Thyroid gland (tissue), 4 donors: Measurements from ENCODE around the gene ARHGDIB. TPM values are rescaled to one million over a fixed set of nuclear protein-coding genes. Genes with fewer than 3 reads are reported as not detected.
A peak's percentile ranks its signal among the peaks of the same experiment; 100 is the strongest.

ENCODE experiments used
- DNase-seq, 2 donors: peaks; one replicate each; pipeline ENCODE4 v3.0.0-alpha.2; 2019
- H3K27ac ChIP-seq, 3 donors: fragments of 200-600 bp; sonication (generic); 1 replicate in 2 of 3; 2 replicates in 1 of 3; pipeline ENCODE4 v1.5.1; 2016 to 2019; ENCODE audit warnings: mild to moderate bottlenecking in 1 of 3, moderate library complexity in 1 of 3
- H3K27me3 ChIP-seq: fragments of 200-600 bp; sonication (generic); one replicate; pipeline ENCODE4 v1.5.1; 2019
- H3K36me3 ChIP-seq, 2 donors: fragments of 200-600 bp; sonication (generic); one replicate each; pipeline ENCODE4 v1.5.1; 2016 to 2019
- H3K4me1 ChIP-seq, 2 donors: fragments of 200-600 bp; sonication (generic); one replicate each; pipeline ENCODE4 v1.5.1; 2017 to 2019
- H3K4me3 ChIP-seq, 3 donors: fragments of 200-600 bp; sonication (generic); replicated peaks in 1 of 3; 1 replicate in 2 of 3; 2 replicates in 1 of 3; pipeline ENCODE4 v1.5.1; 2016; ENCODE audit warnings: mild to moderate bottlenecking in 1 of 3
- H3K9me3 ChIP-seq: fragments of 200-600 bp; sonication (generic); one replicate; pipeline ENCODE4 v1.5.1; 2017
- POLR2A ChIP-seq, 2 donors: fragments of 450-650 bp; IDR thresholded peaks; one replicate each; pipeline ENCODE4 v1.6.1; 2017; ENCODE audit warnings: antibody characterized with exemption in 2 of 2, mild to moderate bottlenecking in 2 of 2, moderate library complexity in 1 of 2
- WGBS, 2 donors: methylation state at CpG; one replicate each; pipeline ENCODE4 v1.1.5; 2017; 5-methylcytosine and 5-hydroxymethylcytosine counted together
- intact Hi-C: fragments of 100-400 bp; cut with DNase I; formaldehyde crosslinking; loops from one replicate; pipeline ENCODE4 v1.15.1; 2023
- total RNA-seq, 4 donors: library from RNA; depleted of rRNA; stranded (reverse); fragments of >200 nt; gene quantifications; one replicate each; pipeline ENCODE4 v1.2.3, GENCODE V29; 2016
- TF ChIP-seq, protein P1 (sequence below), 6 experiments: fragments of 200-600 bp in 3 of 6; fragments of 450-650 bp in 3 of 6; sonication (generic) in 3 of 6; IDR thresholded peaks; one replicate each; pipeline ENCODE4 v1.5.1; 2016 to 2019; ENCODE audit warnings: antibody characterized with exemption in 6 of 6, mild to moderate bottlenecking in 2 of 6, inconsistent platforms in 1 of 6, moderate library complexity in 1 of 6

ARHGDIB gene
- total RNA-seq, 4 donors from 2014 or later, result 54.4 to 107 (median 65.9) TPM

DNA sequence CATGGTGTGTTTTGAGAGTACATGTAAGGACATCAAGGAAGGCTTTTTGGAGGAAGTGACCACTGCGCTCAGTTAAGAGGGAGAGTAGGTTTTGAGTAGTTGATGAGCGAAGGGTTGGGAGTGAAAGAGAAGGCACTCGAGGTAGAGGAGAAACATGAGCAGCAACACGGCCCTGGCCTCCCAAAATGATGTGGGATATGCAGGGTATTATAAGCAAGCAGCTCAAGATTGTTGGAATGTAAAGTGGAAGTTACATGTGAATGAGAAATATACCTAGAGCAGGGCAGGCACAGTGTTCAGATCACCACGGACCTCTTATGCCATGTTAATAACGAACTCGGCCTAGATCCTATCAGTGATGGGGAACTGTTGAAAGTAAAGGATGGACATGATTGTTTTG lies 2.1 kb upstream of the ARHGDIB start:
- WGBS, 2 donors, result 88 to 90% methylated on average over 7 of the region's 7 CpGs
- Histone ChIP-seq H3K27ac (no peak overlapping the region), H3K4me1 (peaks cover 0 to 7% of the 10 kb centered on the region in 2 donors), H3K4me3 (no peak overlapping the region), H3K36me3 (no peaks in the 10 kb centered on the region), H3K9me3 (no peaks in the 10 kb centered on the region), H3K27me3 (no peaks in the 10 kb centered on the region)
- intact Hi-C loops, result no loop called here
- TF ChIP-seq POLR2A (IDR thresholded peaks at IDR 0.05), result no peak
- TF ChIP-seq, protein P1, sequence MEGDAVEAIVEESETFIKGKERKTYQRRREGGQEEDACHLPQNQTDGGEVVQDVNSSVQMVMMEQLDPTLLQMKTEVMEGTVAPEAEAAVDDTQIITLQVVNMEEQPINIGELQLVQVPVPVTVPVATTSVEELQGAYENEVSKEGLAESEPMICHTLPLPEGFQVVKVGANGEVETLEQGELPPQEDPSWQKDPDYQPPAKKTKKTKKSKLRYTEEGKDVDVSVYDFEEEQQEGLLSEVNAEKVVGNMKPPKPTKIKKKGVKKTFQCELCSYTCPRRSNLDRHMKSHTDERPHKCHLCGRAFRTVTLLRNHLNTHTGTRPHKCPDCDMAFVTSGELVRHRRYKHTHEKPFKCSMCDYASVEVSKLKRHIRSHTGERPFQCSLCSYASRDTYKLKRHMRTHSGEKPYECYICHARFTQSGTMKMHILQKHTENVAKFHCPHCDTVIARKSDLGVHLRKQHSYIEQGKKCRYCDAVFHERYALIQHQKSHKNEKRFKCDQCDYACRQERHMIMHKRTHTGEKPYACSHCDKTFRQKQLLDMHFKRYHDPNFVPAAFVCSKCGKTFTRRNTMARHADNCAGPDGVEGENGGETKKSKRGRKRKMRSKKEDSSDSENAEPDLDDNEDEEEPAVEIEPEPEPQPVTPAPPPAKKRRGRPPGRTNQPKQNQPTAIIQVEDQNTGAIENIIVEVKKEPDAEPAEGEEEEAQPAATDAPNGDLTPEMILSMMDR (IDR thresholded peaks at IDR 0.05), result no peak
- DNase-seq, result no peak

DNA sequence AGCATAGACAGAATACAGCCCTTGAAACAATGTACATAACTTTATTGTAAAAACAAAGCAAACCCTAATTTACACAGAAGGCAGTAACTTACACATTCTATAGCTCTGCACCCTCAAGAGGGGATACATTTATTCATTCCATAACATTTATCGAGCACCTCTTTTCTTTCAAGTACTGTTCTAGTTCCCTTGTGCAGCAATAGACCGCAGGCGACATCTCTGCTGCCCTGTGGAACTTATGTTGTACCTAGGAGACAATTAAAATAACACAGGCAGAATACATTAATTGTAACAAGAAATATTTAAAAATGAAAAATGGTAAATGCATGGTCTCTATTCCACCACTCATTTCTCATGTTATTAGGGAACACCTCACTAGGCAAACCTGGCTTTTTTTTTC lies 1.4 kb upstream of the ARHGDIB start:
- H3K27ac ChIP-seq, result peak overlapping the region in 2 of 3 donors; percentile 68 to 83
- peaks cover 0 to 7% of the 10 kb centered on the region in 2 donors for H3K4me1 ChIP-seq
- WGBS, 2 donors, result 86 to 88% methylated on average over 3 of the region's 3 CpGs
- no peaks in the 10 kb centered on the region for H3K27me3 ChIP-seq
- intact Hi-C loops, result no loop called here
- H3K36me3 ChIP-seq, result no peaks in the 10 kb centered on the region
- no peak for TF ChIP-seq POLR2A (IDR thresholded peaks at IDR 0.05)
- TF ChIP-seq, protein P1 (IDR thresholded peaks at IDR 0.05), result no peak
- H3K4me3 ChIP-seq, result no peak overlapping the region
- H3K9me3 ChIP-seq, result no peaks in the 10 kb centered on the region
- DNase-seq, result no peak

DNA sequence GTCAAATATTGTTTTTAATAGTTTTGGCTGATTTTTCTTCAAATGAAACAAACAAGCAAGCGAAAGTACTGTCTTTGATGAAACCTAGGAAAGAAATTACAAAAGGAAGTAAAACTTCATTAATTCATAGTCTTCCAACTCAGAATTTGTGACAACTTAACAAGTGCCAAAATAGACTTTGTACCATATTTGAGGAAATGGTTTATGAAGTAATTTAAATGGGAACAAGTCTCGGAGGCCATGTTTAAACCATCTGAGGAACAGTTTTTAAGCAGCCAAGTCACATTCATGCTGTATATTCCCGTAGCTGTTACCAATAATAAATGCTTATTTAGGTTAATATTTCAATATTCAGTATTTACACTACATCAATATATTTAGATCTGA lies 745 bp upstream of the ARHGDIB start:
- Histone ChIP-seq H3K36me3 (no peaks in the 10 kb centered on the region), H3K4me1 (peaks cover 0 to 7% of the 10 kb centered on the region in 2 donors), H3K4me3 (peak overlapping the region in 1 of 3 donors; percentile 22), H3K27ac (peak overlapping the region; percentile 53 to 83 (median 68)), H3K27me3 (no peaks in the 10 kb centered on the region), H3K9me3 (no peaks in the 10 kb centered on the region)
- intact Hi-C loops, result no loop called here
- WGBS, 2 donors, result 77 to 78% methylated on average over 3 of the region's 3 CpGs
- no peak for TF ChIP-seq POLR2A (IDR thresholded peaks at IDR 0.05)
- TF ChIP-seq, protein P1 (IDR thresholded peaks at IDR 0.05), result no peak
- no peak for DNase-seq

DNA sequence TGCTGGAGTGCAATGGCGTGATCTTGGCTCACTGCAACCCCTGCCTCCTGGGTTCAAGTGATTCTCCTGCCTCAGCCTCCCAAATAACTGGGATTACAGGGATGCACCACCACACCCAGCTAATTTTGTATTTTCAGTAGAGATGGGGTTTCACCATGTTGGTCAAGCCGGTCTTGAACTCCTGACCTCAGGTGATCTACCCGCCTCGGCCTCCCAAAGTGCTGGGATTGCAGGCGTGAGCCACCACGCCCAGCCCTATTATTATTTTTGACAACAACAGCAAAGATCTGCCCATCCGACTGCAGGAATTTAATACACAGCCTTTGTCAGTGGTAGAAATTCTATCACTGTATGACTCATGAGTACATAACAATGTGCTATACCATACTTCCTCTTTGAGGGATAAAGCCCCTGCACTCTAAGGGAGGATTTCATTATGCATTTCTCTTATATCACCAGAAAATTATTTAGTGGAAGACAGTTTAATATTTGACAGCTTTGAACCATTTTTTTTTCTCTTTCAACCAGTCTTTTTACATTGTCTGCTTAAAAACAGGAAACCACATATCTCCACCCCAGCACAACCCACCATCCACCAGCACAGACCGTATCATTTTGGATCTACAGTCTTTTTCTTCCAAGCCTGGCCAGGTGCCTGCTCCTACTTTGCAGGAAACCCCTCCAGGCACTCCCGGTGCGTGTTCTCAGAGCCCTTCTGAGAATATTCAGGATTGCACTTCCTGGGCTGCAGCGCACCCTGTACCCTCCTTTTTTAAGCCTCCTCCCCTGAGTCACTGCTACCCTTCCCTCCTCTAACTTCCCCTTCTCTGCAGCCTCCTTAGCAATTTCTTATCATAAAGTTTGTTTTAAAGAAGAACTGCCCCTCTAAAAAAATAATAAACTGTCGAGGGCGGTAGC lies 594 bp downstream of the ARHGDIB start:
- peak overlapping the region in 2 of 3 donors; percentile 16 to 22 for H3K4me3 ChIP-seq
- no peaks in the 10 kb centered on the region for H3K9me3 ChIP-seq
- no peaks in the 10 kb centered on the region for H3K27me3 ChIP-seq
- no peaks in the 10 kb centered on the region for H3K36me3 ChIP-seq
- TF ChIP-seq, protein P1 (IDR thresholded peaks at IDR 0.05), result no peak
- no peak for TF ChIP-seq POLR2A (IDR thresholded peaks at IDR 0.05)
- peak overlapping the region; percentile 58 to 83 (median 68) for H3K27ac ChIP-seq
- peak; percentile 27 to 35 for DNase-seq
- intact Hi-C loops, result no loop called here
- 52 to 56% methylated on average over 13 of the region's 13 CpGs for WGBS, 2 donors
- H3K4me1 ChIP-seq, result peaks cover 0 to 7% of the 10 kb centered on the region in 2 donors

DNA sequence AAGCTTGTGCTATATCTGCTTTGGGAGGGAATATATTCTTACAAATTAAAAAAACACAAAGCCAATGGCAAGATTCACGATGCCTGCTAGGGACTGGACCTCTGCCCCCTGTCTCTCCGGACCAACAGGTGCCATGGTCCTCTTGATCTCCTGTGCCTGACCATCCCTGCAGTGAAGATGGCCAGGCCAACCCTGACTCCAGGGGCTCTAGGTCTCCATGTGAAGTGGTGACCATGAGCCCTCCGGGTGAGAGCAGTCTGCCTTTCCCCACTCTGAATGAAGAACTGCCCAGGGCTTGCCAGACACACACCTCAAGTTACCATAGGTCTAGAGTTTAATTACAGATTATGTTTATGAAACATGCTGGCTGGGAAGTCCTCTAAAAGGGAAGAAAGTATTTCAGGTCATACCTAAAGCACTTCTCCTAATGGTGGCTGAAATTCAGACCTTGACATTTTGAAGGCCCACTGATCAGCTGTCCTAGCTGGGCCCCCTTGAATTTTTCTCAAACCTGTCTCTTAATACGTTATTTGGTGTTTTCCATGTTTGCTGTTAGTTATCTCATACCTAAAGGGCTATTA lies 1.4 kb downstream of the ARHGDIB start:
- DNase-seq, result no peak
- peaks cover 0 to 7% of the 10 kb centered on the region in 2 donors for H3K4me1 ChIP-seq
- peak overlapping the region; percentile 58 to 83 (median 68) for H3K27ac ChIP-seq
- H3K36me3 ChIP-seq, result no peaks in the 10 kb centered on the region
- no peaks in the 10 kb centered on the region for H3K27me3 ChIP-seq
- peak overlapping the region in 1 of 3 donors; percentile 22 for H3K4me3 ChIP-seq
- no peaks in the 10 kb centered on the region for H3K9me3 ChIP-seq
- intact Hi-C loops, result no loop called here
- TF ChIP-seq, protein P1 (IDR thresholded peaks at IDR 0.05), result no peak
- TF ChIP-seq POLR2A (IDR thresholded peaks at IDR 0.05), result no peak
- 63 to 81% methylated on average over 3 to 4 of the region's 4 CpGs for WGBS, 2 donors
